ENCODE results near the gene LSM7.

LSM7 gene

GRCh38 chr19:2328401-2329148 is at the start of gene LSM7, which contains the start of gene SPPL2B:
Gene LSM7 (minus strand): TSS chr19:2328586. CDS start chr19:2328566, 20 bp downstream.
Gene SPPL2B (plus strand): TSS chr19:2328684. CDS start chr19:2328710, 26 bp downstream.
- DNase-seq = peak; percentile 93

- no peak for DNase-seq
Observed at GRCh38 chr19:2376784-2377519, 48.6 kb upstream of the LSM7 start.

- no peak for DNase-seq
Observed at GRCh38 chr19:2375353-2376121, 47.2 kb upstream of the LSM7 start.

GRCh38 chr19:2374808-2375207 is 46.4 kb upstream of the LSM7 start:
- no peak for DNase-seq

GRCh38 chr19:2372076-2372612 is 43.8 kb upstream of the LSM7 start:
- DNase-seq = no peak

GRCh38 chr19:2371656-2372055 is 43.3 kb upstream of the LSM7 start:
- DNase-seq = no peak

- DNase-seq = no peak
Observed at GRCh38 chr19:2365201-2365970, 37.0 kb upstream of the LSM7 start.

- no peak for DNase-seq
Observed at GRCh38 chr19:2363419-2363818, 35.0 kb upstream of the LSM7 start.

- no peak for DNase-seq
Observed at GRCh38 chr19:2362970-2363300, 34.5 kb upstream of the LSM7 start.

- DNase-seq = no peak
Observed at GRCh38 chr19:2362046-2362969, 33.9 kb upstream of the LSM7 start.

- no peak for DNase-seq
Observed at GRCh38 chr19:2361246-2362045, 33.1 kb upstream of the LSM7 start.

- no peak for DNase-seq
Observed at GRCh38 chr19:2360833-2361232, 32.4 kb upstream of the LSM7 start.

- no peak for DNase-seq
Observed at GRCh38 chr19:2359992-2360685, 31.8 kb upstream of the LSM7 start, which contains the start of gene TMPRSS9. Gene TMPRSS9 (plus strand): TSS chr19:2360265. CDS start chr19:2389786, 29,521 bp downstream.

GRCh38 chr19:2358548-2359173 is 30.3 kb upstream of the LSM7 start:
- DNase-seq = no peak

- DNase-seq = no peak
Observed at GRCh38 chr19:2357279-2358206, 29.2 kb upstream of the LSM7 start.

GRCh38 chr19:2356036-2356646 is 27.8 kb upstream of the LSM7 start:
- no peak for DNase-seq

Measured in CD4-positive, alpha-beta T cell treated with Interleukin-6 for 4 hours (primary cell).